ENCODE results near the gene GPBP1.

DNA sequence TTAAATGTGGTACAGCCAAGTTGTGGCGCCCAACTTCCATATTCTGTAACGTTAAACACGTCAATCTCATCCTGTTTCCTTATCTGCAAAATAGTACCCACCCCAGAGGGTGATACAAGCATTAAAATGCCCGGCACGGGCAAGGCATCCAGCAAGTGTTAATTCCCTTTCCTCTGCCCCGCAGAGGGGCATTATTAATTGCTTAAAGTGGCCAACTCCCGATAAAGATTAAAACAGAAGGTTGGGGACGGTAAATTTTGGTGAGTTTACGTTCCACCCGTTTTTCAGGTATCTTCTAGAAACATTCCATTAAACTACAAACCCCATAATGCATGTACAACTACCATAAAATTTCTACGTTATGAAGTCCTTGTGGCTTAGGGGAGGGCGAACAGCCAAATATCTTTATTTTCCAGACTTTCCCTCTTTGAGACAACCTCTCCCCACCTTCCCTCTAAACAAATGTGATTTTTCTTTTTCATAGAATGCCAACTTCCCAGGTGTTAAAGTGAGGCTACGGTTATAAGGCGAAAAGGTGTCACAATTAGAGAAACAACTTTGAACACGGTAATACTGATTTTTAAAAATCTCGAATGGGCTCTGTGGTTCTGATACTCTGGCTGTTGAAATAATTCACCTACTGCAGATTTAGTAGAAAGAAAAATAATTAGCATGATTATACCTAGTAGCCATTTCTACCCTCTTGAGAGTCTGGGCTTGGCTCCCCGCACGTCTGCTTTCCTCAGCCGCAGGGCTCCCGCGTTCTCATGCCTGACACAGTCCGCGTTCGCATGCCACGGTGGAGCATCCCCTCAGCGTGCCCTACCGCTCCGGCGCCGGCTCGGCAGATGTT is 1.2 kb upstream of the GPBP1 start:
- TF ChIP-seq, protein P1, sequence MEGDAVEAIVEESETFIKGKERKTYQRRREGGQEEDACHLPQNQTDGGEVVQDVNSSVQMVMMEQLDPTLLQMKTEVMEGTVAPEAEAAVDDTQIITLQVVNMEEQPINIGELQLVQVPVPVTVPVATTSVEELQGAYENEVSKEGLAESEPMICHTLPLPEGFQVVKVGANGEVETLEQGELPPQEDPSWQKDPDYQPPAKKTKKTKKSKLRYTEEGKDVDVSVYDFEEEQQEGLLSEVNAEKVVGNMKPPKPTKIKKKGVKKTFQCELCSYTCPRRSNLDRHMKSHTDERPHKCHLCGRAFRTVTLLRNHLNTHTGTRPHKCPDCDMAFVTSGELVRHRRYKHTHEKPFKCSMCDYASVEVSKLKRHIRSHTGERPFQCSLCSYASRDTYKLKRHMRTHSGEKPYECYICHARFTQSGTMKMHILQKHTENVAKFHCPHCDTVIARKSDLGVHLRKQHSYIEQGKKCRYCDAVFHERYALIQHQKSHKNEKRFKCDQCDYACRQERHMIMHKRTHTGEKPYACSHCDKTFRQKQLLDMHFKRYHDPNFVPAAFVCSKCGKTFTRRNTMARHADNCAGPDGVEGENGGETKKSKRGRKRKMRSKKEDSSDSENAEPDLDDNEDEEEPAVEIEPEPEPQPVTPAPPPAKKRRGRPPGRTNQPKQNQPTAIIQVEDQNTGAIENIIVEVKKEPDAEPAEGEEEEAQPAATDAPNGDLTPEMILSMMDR (IDR thresholded peaks at IDR 0.05; ENCODE audit: extremely low read depth in 1 of 2, insufficient read depth in 1 of 2, low read depth in 1 of 2, low read length in 2 of 2): no peak
- TF ChIP-seq EZH2 (IDR thresholded peaks at IDR 0.05; ENCODE audit: borderline replicate concordance, low read depth, low read length, severe bottlenecking) (no peak), POLR2A (IDR thresholded peaks at IDR 0.05; ENCODE audit: low read depth, low read length) (no peak), POLR2AphosphoS5 (IDR thresholded peaks at IDR 0.05; ENCODE audit: insufficient read depth, low read depth, low read length) (no peak), MYC (IDR thresholded peaks at IDR 0.05; ENCODE audit: low read depth, low read length) (no peak), GATA2 (IDR thresholded peaks at IDR 0.05; ENCODE audit: insufficient read depth, insufficient read length, low read depth, low read length) (no peak), MAX (IDR thresholded peaks at IDR 0.05; ENCODE audit: insufficient read depth, insufficient read length) (no peak)
